HG03066 (cell line): ENCODE results near the gene NEU1.
"Not testable (repeated sequence)": the region's sequence is repeated elsewhere in the genome, so short reads cannot be mapped to it uniquely, and the experiment has no call there.

Experiments
- ATAC-seq: cut with Tn5 transposase; IDR thresholded peaks from one replicate; pipeline ENCODE4 v1.9.1; 2021; ENCODE audit warnings: low read depth; ENCODE audit not compliant: unreplicated experiment

NEU1 gene

DNA sequence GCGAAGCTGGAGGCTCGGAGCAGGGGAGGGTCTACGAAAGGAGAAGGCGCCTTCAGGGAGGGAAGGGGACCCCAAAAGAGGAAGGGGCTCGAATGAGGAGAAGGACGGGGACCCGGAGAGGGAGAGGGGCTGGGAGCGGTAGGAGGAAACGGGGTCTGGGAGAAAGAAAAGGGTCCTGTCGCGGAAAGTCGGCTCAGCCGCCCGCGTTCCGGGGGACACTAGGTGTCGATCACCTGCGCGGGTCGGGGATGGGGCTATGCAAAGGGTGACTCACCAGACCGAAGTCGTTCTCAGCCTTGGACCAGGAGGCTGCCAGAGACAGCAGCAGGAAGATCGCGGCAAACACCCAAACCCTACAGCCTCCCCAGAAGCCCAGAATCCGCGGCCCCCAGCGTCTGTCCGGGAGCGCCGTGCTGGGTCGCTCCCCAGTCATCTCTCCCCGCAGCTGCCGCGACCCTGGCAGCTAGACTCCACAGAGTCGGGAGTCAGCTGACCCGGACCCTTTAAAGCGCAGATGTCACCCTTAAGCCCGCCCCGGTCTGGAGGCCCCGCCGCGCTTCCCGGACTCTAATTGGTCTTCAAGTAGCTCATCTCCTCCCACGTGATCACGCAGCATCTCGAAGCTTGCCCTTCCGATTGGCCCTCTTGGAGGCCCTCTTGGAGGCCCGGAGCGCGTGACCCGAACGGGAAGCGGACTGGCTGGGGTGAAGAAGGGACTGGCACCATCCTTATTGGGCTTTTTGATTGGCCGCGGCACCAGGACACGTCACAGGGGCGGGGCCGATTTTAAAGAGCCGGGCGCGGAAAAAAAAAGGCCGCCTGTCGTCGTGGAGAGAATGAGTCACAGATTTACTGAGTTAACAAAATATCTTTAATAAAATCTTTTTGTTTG lies at the start of gene NEU1:
Gene NEU1 (minus strand): TSS at position 478 of the 892 bp plus-strand sequence. CDS start 45 bp downstream, at position 433.
- ATAC-seq, result peak; percentile 92

DNA sequence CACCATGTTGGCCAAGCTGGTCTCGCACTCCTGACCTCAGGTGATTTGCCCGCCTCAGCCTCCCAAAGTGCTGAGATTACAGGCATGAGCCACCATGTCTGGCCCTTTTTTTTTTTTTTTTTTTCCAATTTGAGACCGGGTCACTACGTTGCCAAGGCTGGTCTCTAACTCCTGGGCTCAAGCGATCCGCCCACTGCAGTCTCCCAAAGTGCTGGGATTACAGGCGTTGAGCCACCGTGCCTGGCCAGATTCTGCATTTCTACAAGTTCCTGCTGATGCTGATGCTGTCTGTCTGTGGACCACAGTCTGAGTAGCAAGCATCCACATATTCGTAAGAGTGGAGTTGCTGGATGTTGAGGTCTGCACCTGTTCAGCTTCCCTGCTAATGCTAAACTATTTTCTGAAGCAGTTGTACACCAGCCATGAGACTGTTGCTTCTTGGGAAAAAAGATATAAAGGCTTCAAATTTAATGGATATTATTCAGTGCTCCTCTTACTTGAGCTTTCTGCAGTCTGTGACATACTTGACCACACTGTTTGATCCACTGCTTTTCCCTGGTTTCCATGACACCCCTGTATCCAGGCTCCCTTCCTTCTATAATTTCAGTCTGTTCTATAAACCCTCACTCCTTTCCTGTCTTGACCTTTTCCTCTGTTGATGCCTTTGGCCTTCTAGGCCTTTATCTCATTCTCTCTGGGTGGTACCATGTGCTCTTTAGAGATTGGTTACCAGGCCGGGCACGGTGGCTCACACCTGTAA lies 49.4 kb upstream of the NEU1 start:
- ATAC-seq, result no peak

DNA sequence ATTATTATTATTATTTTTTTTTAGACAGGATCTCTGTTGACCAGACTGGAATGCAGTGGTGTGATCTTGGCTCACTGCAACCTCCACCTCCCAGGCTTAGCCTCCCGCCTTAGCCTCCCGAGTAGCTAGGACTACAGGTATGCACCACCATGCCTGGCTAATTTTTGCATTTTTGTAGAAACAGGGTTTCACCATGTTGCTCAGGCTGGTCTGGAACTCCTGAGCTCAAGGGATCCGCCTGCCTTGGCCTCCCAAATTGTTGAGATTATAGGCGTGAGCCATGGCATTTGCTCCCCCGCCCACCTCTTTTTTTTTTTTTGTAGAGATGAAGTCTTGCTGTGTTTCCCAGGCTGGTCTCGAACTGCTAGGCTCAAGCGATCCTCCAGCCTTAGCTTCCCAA lies 46.7 kb upstream of the NEU1 start:
- ATAC-seq, result not testable (repeated sequence)

GRCh38 chr6:31908791-31909190 lies 46.2 kb upstream of the NEU1 start:
- ATAC-seq, result no peak

DNA sequence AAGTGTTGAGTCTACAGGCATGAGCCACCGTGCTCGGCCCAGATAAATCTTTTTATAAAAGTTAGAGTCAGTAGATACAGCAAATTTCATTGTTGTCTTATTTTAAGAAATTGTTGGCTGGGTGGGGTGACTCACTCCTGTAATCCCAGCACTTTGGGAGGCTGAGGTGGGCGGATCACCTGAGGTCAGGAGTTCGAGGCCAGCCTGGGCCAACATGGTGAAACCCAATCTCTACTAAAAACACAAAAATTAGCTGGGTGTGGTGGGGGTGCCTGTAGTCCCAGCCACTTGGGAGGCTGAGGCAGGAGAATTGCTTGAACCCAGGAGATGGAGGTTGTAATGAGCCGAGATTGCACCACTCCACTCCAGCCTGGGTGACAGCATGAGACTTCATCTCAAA lies 45.6 kb upstream of the NEU1 start:
- ATAC-seq, result not testable (repeated sequence)

DNA sequence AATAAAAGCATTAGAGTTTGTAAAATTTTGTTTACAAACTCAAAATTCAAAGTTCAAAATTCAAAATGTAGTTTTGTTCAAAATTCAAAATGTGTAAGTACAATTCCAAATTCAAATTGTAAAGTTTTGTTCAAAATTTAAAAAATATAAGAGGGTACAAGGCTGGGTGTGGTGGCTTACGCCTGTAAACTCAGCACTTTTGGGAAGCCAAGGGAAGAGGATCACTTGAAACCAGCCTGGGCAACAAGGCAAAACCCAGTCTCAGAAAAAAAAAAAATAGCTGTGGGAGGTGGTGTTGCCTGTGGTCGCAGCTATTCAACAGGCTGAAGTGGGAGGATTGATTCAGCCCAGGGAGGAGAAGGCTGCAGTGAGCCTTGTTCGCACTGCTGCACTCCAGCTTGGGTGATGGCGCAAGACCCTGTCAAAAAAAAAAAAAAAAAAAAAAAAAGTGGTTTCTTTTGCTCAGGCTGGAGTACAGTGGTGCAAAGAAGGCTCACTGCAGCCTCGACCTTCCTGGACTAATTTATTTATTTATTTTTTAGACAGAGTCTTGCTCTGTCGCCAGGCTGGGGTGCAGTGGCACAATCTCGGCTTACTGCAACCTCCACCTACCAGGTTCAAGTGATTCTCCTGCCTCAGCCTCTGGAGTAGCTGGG lies 44.7 kb upstream of the NEU1 start:
- no peak for ATAC-seq

GRCh38 chr6:31906727-31907126 lies 44.1 kb upstream of the NEU1 start:
- not testable (repeated sequence) for ATAC-seq

DNA sequence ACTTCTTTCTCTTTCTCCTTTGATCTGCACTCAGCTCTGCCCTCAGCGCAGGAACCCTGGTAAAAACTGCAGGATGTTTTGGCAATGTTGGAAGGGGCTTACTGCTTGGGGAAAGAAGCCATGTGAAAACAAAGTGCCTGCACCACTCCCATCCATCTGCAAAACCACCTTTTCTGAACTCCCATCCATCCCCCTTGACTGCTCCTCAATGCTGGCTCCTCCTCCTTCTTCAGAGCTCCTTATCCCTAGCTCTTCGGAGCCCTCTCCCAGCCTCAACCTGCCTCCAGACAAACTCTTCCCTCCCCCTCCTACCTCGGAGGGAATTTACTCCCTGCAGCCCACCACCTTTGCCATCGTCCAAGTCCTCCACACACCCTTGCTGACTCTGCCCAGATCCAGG lies 43.5 kb upstream of the NEU1 start:
- ATAC-seq, result no peak

- ATAC-seq, result no peak
These were observed 42.4 kb upstream of the NEU1 start for GRCh38 chr6:31905041-31905440.

GRCh38 chr6:31903957-31904356 lies 41.3 kb upstream of the NEU1 start:
- ATAC-seq, result no peak

DNA sequence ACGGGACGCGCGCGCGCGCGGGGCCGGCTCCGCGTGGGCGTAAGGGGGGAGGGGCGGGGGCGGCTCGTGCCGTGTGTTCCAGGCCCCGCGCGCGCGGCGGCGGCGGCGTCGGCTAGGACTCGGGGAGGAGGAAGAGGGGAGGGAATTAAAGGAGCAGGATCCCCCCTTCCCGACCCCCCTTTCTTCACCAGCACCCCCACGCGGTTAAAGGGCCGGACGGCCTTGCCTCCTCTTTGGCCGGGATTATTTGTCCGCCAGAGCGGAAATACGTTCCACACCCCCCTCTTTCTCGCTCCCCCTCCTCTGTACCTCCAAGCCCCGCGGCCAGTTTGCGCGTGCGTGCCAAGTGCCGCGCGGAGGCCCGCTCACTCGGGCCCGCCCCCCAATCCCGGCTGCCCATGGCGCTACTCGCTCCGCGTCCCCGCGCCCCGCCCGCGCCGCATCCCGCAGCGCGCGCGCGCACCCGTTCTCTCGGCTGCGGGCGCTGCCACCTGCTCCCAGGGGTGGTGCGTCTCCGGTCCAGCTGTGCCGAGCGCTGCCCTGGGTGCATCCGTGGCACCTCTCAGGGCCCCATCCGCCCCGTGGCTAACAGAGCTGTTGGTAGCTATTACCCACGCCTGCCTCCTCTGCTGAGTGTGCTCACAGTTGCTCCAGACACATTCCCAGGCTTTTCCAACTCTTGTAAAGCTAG lies 39.5 kb upstream of the NEU1 start, which contains the start of gene ZBTB12:
Gene ZBTB12 (minus strand): TSS at position 134 of the 691 bp plus-strand sequence. CDS start 781 bp downstream, outside the sequence.
- ATAC-seq, result peak; percentile 44

DNA sequence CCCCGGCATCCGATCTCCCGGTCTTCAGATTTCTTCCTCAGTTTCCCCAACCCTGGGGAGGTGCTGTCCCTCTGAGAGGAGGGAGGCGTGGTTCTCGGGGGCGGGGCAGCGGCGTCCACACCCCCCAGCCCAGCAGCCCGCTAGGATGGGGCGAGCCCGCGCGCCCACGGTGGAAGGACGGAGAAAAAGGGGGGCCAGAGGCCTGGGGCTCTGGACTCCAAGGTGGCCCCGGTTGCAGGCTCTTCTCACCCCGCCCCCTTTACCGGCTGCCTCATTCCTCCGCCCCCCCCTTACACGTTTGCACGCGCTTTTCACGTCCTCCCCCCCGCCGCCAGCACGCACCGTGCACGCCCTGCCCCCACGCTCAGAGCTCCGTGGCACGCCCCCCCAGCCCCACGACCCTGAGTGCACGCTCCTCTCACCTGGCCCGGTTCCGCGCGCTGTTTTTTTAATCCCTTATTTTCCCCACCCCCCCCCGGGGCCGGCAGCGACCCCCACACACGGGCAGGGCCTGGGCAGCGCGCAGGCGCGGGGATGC lies 38.9 kb upstream of the NEU1 start:
- ATAC-seq, result no peak

- ATAC-seq, result no peak
These were observed 38.3 kb upstream of the NEU1 start for GRCh38 chr6:31900917-31901414.

DNA sequence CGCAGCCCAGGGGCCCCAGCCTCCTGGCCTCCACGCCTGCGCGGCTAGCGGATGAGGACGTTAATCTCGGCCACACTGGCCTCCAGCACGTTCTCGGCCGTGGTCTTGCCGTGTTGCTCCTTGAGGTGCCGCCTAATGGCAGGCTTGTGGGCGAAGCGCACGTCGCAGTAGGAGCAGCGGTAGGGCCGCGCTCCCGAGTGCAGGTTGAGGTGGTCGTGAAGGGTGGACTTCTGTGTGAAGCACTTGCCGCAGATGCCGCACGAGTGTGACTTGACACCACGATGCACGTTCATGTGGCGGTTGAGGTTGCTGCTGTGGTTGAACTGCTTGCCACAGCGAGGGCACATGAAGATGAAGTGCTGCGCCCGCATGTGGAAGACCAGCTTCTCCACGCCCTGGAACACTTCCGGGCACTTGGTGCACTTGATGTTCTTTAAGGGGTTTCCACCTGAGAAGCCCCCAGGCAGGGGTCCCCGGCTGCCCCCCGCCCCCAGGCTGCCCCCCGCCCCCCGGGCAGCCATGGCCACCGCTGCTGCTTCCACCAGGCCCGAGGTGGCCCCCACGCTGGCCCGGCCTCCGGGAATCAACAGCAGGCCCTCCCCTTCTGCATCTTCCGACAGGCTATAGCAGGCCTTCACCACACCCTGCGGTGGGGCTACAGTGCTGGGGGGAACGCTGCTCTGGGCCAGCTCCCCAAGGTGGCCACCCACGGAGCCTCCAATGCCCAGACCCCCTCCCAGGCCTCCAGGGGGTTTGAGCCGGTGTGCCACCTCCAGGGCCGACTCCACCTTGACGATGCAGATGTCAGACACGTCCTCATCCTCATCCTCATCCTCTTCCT lies 37.5 kb upstream of the NEU1 start:
- no peak for ATAC-seq

GRCh38 chr6:31899215-31899614 lies 36.6 kb upstream of the NEU1 start:
- no peak for ATAC-seq

DNA sequence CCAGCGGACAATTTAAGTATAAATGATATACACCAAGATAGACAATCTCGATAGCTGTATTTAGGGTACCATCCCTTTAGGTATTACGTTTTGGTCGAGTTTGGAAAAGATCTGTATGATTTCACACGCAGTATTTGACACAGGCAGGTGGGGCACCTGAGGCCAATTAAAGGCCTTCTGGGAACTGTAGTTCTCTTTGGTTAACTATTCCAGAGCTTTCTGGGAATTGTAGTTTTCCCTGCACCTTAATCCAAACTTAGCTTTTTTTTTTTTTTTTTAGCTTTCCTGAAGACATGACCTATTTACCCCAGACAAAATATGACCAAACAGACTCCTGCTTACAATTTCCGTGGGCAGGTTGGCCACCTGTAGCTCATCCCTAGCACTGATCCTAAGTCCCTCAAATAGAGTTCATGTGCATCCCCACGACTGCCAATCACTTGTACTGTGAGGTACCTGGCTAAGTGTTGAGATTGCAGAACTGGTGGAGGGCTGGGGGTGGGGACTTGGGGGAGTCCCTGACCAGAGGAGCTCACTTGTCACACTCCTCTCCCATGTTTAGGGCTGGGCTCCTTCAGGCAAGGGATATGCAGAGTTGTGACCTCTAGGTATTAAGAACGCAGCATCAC lies 35.9 kb upstream of the NEU1 start:
- no peak for ATAC-seq

GRCh38 chr6:31897612-31898382 lies 35.2 kb upstream of the NEU1 start, which contains the start of gene EHMT2:
EHMT2 (minus strand) TSS chr6:31897698; CDS start chr6:31897677, 21 bp downstream.
- ATAC-seq, result peak; percentile 47
